DOHH2 (cell line): Measurements from ENCODE around the gene CDC37L1.

Experiments used
- H3F3A ChIP-seq: fragments of 200-600 bp; sonication (generic), shearing (Covaris generic); 2 replicates; pipeline ENCODE4 v1.6.0; 2016; ENCODE audit warnings: antibody characterized with exemption, mild to moderate bottlenecking; ENCODE audit not compliant: control insufficient read depth, insufficient read depth
- H3K27ac ChIP-seq: fragments of 200-600 bp; sonication (generic); 2 replicates; pipeline ENCODE4 v1.5.1; 2014; ENCODE audit warnings: low read depth, mild to moderate bottlenecking, low read length, moderate library complexity
- H3K27me3 ChIP-seq: fragments of 200-600 bp; sonication (generic); 2 replicates; pipeline ENCODE4 v1.6.1; 2014; ENCODE audit warnings: mild to moderate bottlenecking, low read length, mixed read lengths; ENCODE audit not compliant: control insufficient read depth
- H3K36me3 ChIP-seq: fragments of 200-600 bp; sonication (generic); 2 replicates; pipeline ENCODE4 v1.6.1; 2014; ENCODE audit warnings: mild to moderate bottlenecking, low read length, moderate library complexity, mixed read lengths; ENCODE audit not compliant: control insufficient read depth
- H3K4me1 ChIP-seq: fragments of 200-600 bp; sonication (generic); 2 replicates; pipeline ENCODE4 v1.6.1; 2014; ENCODE audit warnings: mild to moderate bottlenecking, low read length, mixed read lengths; ENCODE audit not compliant: control insufficient read depth
- H3K4me2 ChIP-seq: fragments of 200-600 bp; sonication (generic); 2 replicates; pipeline ENCODE4 v1.6.0; 2014; ENCODE audit warnings: mild to moderate bottlenecking, low read length, moderate library complexity
- H3K4me3 ChIP-seq: fragments of 200-600 bp; sonication (generic); 2 replicates; pipeline ENCODE4 v1.5.1; 2014; ENCODE audit warnings: mild to moderate bottlenecking, low read length, mixed read lengths
- H3K79me2 ChIP-seq: fragments of 200-600 bp; sonication (generic); 2 replicates; pipeline ENCODE4 v1.6.1; 2014; ENCODE audit warnings: mild to moderate bottlenecking, low read length, mixed read lengths; ENCODE audit not compliant: control insufficient read depth
- H3K9me2 ChIP-seq: fragments of 200-600 bp; sonication (generic); replicated peaks from 2 replicates; pipeline ENCODE4 v1.6.1; 2014; ENCODE audit warnings: mild to moderate bottlenecking, low read length, mixed read lengths; ENCODE audit not compliant: control insufficient read depth
- H3K9me3 ChIP-seq: fragments of 200-600 bp; sonication (generic); 2 replicates; pipeline ENCODE4 v1.6.1; 2014; ENCODE audit warnings: antibody characterized with exemption, low read length, mixed read lengths; ENCODE audit not compliant: control insufficient read depth, insufficient read depth
- H4K20me1 ChIP-seq: fragments of 200-600 bp; sonication (generic); 2 replicates; pipeline ENCODE4 v1.6.0; 2014; ENCODE audit warnings: low read depth, mild to moderate bottlenecking, antibody characterized with exemption, low read length, moderate library complexity; ENCODE audit not compliant: control insufficient read depth, insufficient read depth
- EZH2phosphoT487 ChIP-seq: fragments of 200-600 bp; sonication (generic); IDR thresholded peaks from 2 replicates; pipeline ENCODE4 v1.6.1; 2017; ENCODE audit warnings: borderline replicate concordance, mild to moderate bottlenecking, antibody characterized with exemption, low read length, moderate library complexity, mixed read lengths
- TF ChIP-seq, protein P1 (sequence below): fragments of 200-600 bp; sonication (generic); IDR thresholded peaks from one replicate; pipeline ENCODE4 v1.5.1; 2014; ENCODE audit warnings: antibody characterized with exemption, mild to moderate bottlenecking, low read depth, low read length; ENCODE audit not compliant: poor library complexity, severe bottlenecking

The CDC37L1 gene

DNA sequence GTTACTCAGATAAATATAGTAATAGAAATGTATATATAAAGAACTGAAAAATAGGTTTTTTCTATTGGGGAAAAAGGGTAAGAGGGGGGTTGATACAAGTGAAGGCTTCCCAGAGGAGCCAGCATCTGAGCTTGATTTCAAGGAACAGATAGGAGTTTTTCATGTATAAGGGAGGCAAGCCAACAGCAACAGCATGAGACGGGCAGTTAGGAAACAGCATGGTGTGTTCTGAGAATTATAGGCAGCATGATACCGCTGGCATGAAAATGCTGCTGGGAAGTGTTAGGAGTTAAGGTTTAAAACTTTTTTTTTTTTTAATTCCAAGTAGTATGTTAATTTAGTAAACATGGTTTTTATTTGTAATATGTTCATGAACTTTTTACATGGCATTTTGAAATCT, 9.7 kb downstream of the CDC37L1 start:
- Histone ChIP-seq H3K4me2 (no peak overlapping the region), H3K9me3 (no peaks in the 10 kb centered on the region), H3F3A (peaks cover 4% of the 10 kb centered on the region; the same call in 1 of the 2 replicates), H3K27ac (no peak overlapping the region), H4K20me1 (no peaks in the 10 kb centered on the region), H3K4me3 (no peak overlapping the region), H3K9me2 (no peaks in the 10 kb centered on the region), H3K4me1 (no peaks in the 10 kb centered on the region), H3K79me2 (peaks cover 13% of the 10 kb centered on the region; the same call in 1 of the 2 replicates), H3K27me3 (no peaks in the 10 kb centered on the region), H3K36me3 (peaks cover 58% of the 10 kb centered on the region)
- TF ChIP-seq, protein P1, sequence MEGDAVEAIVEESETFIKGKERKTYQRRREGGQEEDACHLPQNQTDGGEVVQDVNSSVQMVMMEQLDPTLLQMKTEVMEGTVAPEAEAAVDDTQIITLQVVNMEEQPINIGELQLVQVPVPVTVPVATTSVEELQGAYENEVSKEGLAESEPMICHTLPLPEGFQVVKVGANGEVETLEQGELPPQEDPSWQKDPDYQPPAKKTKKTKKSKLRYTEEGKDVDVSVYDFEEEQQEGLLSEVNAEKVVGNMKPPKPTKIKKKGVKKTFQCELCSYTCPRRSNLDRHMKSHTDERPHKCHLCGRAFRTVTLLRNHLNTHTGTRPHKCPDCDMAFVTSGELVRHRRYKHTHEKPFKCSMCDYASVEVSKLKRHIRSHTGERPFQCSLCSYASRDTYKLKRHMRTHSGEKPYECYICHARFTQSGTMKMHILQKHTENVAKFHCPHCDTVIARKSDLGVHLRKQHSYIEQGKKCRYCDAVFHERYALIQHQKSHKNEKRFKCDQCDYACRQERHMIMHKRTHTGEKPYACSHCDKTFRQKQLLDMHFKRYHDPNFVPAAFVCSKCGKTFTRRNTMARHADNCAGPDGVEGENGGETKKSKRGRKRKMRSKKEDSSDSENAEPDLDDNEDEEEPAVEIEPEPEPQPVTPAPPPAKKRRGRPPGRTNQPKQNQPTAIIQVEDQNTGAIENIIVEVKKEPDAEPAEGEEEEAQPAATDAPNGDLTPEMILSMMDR = no peak
- TF ChIP-seq EZH2phosphoT487 = no peak

DNA sequence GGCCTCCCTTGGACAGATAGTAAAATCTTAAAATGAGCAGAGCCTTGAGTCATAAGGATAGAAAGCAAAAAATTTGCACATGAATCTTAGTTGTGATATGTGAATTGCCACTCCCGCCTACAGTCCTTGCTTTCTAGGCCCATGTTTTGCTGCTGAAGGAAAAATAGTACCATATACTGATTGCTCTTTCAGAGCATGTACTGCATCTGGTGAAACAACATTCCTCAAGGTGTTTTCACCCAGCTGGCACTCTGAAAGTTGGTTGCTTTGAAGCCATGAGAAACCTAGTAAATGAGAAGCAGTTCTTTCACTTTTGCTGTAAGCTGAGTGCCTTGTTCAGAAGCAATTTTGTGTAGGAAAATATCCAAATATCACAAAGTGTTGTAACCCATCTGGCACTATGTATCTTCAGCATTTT, 10.3 kb downstream of the CDC37L1 start:
- H3K27ac ChIP-seq = no peak overlapping the region
- peaks cover 4% of the 10 kb centered on the region; the same call in 1 of the 2 replicates for H3F3A ChIP-seq
- no peak for TF ChIP-seq EZH2phosphoT487
- TF ChIP-seq, protein P1 = no peak
- no peaks in the 10 kb centered on the region for H3K9me3 ChIP-seq
- H3K4me3 ChIP-seq = no peak overlapping the region
- no peaks in the 10 kb centered on the region for H3K4me1 ChIP-seq
- H3K27me3 ChIP-seq = no peaks in the 10 kb centered on the region
- no peaks in the 10 kb centered on the region for H4K20me1 ChIP-seq
- no peak overlapping the region for H3K4me2 ChIP-seq
- no peaks in the 10 kb centered on the region for H3K9me2 ChIP-seq
- H3K36me3 ChIP-seq = peaks cover 58% of the 10 kb centered on the region
- peaks cover 15% of the 10 kb centered on the region; the same call in 1 of the 2 replicates for H3K79me2 ChIP-seq

DNA sequence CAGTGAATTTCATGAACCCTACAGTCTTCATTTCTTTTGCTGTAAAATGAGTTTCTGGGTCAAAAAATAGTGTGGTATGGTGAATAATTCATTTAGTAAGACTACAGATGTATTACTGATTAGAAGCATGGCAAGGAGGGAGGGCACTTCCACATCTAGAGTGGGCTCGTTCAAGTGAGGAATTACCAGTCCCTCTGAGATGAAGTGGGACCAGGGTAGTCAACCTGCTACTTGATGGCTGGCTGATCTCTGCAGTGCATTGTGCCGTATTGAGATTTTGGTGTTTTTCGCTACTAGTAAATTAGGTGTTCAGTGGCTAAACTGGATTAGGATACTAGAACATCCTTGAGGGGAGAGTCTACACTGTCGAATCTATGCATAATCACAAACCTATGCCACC, 10.8 kb downstream of the CDC37L1 start:
- Histone ChIP-seq H3K79me2 (peaks cover 15% of the 10 kb centered on the region; the same call in 1 of the 2 replicates), H3K27me3 (no peaks in the 10 kb centered on the region), H3F3A (peaks cover 4% of the 10 kb centered on the region; the same call in 1 of the 2 replicates), H3K36me3 (peaks cover 58% of the 10 kb centered on the region), H3K27ac (no peak overlapping the region), H3K4me3 (no peak overlapping the region), H4K20me1 (no peaks in the 10 kb centered on the region), H3K4me2 (no peak overlapping the region), H3K9me3 (no peaks in the 10 kb centered on the region), H3K9me2 (no peaks in the 10 kb centered on the region), H3K4me1 (no peaks in the 10 kb centered on the region)
- no peak for TF ChIP-seq EZH2phosphoT487
- TF ChIP-seq, protein P1 = no peak
